ENCODE measurements around the gene UNC13B. TPM values are rescaled to one million over a fixed set of nuclear protein-coding genes. Genes with fewer than 3 reads are reported as not detected.

The UNC13B gene
- total and polyA plus RNA-seq, 2 of the 13 experiments (the other 11 are each of a cell fraction or from before 2014, with no cell fraction given): 14.0 to 18.3 TPM

- TF ChIP-seq PRMT3 (CRISPR knock-in tag; IDR thresholded peaks at IDR 0.05; ENCODE audit: borderline replicate concordance, low read depth) (no peak), NCOR1 (IDR thresholded peaks at IDR 0.05; ENCODE audit: borderline replicate concordance, low read length) (no peak), ZNF704 (CRISPR knock-in tag; IDR thresholded peaks at IDR 0.05; ENCODE audit: borderline replicate concordance) (no peak), PHF21A (CRISPR knock-in tag; IDR thresholded peaks at IDR 0.05) (no peak), SOX5 (CRISPR knock-in tag; IDR thresholded peaks at IDR 0.05; ENCODE audit: borderline replicate concordance) (no peak), MTA3 (CRISPR knock-in tag; IDR thresholded peaks at IDR 0.05) (no peak), NRL (CRISPR knock-in tag; IDR thresholded peaks at IDR 0.05; ENCODE audit: borderline replicate concordance) (no peak), ZNF766 (CRISPR knock-in tag; IDR thresholded peaks at IDR 0.05; ENCODE audit: borderline replicate concordance) (no peak), ZFP1 (CRISPR knock-in tag; IDR thresholded peaks at IDR 0.05) (no peak), BCL6 (CRISPR knock-in tag; IDR thresholded peaks at IDR 0.05) (no peak), ZNF674 (CRISPR knock-in tag; IDR thresholded peaks at IDR 0.05; ENCODE audit: low read depth) (no peak), HOXA9 (CRISPR knock-in tag; IDR thresholded peaks at IDR 0.05; ENCODE audit: borderline replicate concordance) (no peak), ZNF230 (CRISPR knock-in tag; IDR thresholded peaks at IDR 0.05) (no peak), ATF4 (CRISPR knock-in tag; IDR thresholded peaks at IDR 0.05) (no peak), ZNF143 (CRISPR knock-in tag; IDR thresholded peaks at IDR 0.05) (no peak), THAP11 (CRISPR knock-in tag; IDR thresholded peaks at IDR 0.05) (no peak)
- ChIA-PET CTCF (ENCODE audit: low intra/inter-chr PET ratio, low total read pairs) (no interaction called here), POLR2A (no interaction called here)
- FAIRE-seq: no peak
- no peak overlapping the region for H3K9ac ChIP-seq (ENCODE audit: insufficient read depth, low read depth, low read length)
- ATAC-seq: no peak
- WGBS (ENCODE audit: low lambda C conversion rate): 97% methylated on average over 5 of the region's 5 CpGs
- in situ Hi-C loops (cut with HindIII; ENCODE audit: extremely low pct_ligation_motif_present, low pct_unique_long_range_greater_than_20kb) (no loop called here), intact Hi-C loops (cut with micrococcal nuclease; ENCODE audit: unreplicated experiment) (no loop called here)
- no peaks in the 10 kb centered on the region for H3K4me1 ChIP-seq (ENCODE audit: insufficient read depth, low read length)
- no peak for DNase-seq (ENCODE audit: low spot score)
- H3K4me2 ChIP-seq (ENCODE audit: low read depth, low read length): no peak overlapping the region
- no peaks in the 10 kb centered on the region for H3K27me3 ChIP-seq (ENCODE audit: control insufficient read depth in 1 of 2, insufficient read depth in 2 of 2, low read length in 2 of 2)
- H3K9me3 ChIP-seq (ENCODE audit: low read length): no peaks in the 10 kb centered on the region
- H3K36me3 ChIP-seq (replicated peaks in 1 of 2; ENCODE audit: control insufficient read depth in 1 of 2, insufficient read depth in 2 of 2, low read length in 2 of 2): peaks cover 3 to 5% of the 10 kb centered on the region in 2 experiments; a peak in 3 of 5 replicates
- BruUV-seq (replicated peaks): no TSS peak
- H4K20me1 ChIP-seq (ENCODE audit: insufficient read depth, low read length): no peaks in the 10 kb centered on the region
- H2AFZ ChIP-seq (ENCODE audit: low read length): no peak overlapping the region
- H3K4me3 ChIP-seq (replicated peaks in 1 of 3; ENCODE audit: insufficient read depth in 1 of 3, low read depth in 2 of 3, low read length in 3 of 3): no peak overlapping the region
- H3K79me2 ChIP-seq (ENCODE audit: insufficient read depth, low read length): no peaks in the 10 kb centered on the region
- no peak overlapping the region for H3K27ac ChIP-seq (ENCODE audit: extremely low read length, insufficient read depth, low read length)
These were observed 213.1 kb downstream of the UNC13B start for GRCh38 chr9:35374910-35375309.
